GM18858 (cell line): ENCODE measurements around the gene TRIM43.
"Not testable (repeated sequence)": the region's sequence is repeated elsewhere in the genome, so short reads cannot be mapped to it uniquely, and the experiment has no call there.

Experiments
- ATAC-seq: cut with Tn5 transposase; IDR thresholded peaks from one replicate; pipeline ENCODE4 v1.9.1; 2021; ENCODE audit not compliant: unreplicated experiment

TRIM43 gene

DNA sequence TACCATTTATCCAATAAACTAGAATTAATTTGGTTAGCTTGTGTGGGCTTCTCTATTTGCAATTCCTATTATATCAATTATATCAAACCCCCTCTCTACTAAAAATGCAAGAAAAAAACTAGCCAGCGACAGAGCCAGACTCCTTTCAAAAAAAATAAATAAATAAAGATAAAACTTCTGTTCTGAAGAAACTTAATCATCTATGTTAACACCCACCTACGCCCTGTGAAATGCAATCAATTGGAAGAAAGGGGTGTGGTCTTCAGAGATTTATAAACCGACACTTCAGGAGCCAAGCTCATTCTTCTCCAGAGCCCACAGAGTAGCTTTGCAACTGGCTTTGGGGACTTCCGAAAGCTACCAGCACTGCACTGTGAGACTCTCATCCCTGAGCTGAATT is at the start of gene TRIM43:
Gene TRIM43, plus strand, starts transcription at position 301 of the 400 bp plus-strand sequence. CDS start 2,023 bp downstream, outside the sequence.
- ATAC-seq: not testable (repeated sequence)

DNA sequence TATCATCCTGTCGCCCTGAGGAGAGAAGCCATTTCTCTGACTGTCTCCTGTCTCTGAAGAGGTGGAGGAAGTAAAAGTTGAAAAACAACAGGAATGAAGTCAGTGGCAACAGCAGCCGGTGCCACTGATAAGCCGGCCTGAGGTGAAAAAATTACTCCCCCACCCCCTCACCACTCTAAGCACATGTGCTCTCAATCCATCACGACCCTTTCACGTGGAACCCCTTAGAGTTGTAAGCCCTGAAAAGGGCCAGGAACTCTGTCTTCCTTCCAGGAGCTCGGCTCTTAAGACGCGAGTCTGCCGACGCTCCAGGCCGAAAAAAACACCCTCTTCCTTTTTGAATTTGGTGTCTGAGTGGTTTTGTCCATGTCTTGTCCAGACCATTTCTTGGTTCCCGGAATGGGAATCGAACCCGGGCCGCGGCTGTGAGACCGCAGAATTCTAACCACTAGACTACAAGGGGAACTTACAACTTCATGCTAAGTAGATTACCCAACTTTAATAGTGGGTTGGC is 40.7 kb upstream of the TRIM43 start:
- ATAC-seq: no peak

DNA sequence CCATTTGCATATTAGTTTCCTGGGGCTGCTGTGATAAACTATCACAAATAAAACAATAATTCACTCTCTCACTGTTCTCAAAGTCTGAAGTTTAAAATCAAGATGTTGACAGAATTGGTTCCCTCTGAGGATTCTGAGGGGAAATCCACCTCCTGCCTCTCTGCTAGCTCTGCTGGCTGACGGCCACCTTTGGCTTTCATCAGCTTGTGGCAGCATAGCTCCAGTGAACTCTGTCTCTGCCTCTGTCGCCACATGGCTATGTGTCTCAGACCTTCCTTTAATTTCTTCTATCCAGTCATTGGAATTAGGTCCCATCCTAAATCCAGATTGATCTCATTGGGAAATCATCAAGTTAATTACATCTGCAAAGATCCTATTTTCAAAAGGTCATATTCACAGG is 38.9 kb upstream of the TRIM43 start:
- ATAC-seq: no peak

DNA sequence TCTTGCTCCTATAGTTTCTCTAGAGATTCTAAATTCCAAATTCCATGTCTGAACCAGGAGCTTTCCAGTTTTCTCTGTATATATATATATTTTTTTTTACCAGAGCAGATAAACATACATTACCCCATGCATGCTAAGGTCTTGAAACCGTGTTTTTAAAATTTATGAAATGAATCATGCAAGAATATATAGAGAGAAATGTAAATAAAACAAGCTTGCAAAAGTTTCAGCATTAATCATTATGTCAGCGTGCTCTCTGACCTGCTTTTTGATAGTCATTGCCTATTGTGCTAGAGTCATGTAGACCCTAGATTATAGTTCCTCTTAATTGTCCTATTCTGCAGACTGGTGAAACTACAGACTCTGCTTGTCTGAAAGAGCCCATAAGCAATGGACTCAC is 22.6 kb upstream of the TRIM43 start:
- ATAC-seq: no peak

DNA sequence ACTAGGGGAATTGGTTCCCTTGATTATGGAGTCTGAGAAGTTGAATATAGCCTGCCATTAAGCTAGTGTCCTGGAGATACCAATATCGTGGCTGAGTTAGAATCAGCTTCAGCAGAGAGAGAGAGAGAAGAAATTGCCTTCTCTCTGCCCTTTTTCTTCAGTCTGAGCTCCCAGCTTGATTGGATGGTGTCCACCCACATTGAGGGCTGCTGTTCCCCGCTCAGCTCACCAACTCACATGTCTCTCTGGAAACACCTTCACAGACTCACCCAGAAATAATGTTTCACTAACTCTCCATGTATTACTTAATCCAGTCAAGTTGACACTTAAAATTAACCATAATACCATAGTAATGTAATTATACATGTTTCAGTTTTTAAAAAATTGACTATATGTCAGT is 17.9 kb upstream of the TRIM43 start:
- no peak for ATAC-seq

DNA sequence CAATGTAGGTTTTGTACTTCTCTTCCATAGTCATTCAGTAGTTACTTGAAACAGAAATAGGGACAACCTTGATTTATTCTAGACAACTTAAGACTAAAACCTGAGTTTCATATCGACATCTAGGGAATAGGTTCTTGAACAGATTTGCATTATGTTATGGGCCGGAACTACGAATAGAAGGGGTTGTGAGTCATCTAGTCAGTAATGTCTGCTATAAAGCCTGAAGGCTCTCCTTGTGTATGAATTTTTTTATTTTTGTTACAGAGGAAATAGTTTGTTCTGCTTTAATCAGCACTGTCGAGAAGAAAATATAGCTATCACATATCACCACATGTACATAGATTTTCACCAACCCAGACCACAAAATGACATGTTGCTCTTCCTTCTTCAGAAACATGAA is 17.3 kb upstream of the TRIM43 start:
- ATAC-seq: no peak

DNA sequence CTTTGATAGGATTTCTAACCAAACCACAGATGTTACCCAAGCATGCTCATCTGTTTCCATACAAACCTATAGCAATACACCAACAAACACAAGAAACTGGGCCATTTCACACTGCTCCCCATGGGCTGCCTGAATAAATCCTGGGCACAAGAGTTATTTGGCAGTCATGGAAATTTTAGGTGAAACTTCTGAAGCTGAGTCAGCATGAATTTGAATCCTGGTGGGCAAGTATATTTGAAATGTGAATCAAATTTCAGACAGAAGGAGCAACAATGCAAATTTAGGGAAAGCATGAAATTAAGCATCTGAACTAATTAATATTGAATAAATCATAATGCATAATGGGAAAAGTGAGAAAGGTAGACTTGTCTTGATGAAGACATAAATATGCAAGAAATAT is 15.9 kb upstream of the TRIM43 start:
- no peak for ATAC-seq

DNA sequence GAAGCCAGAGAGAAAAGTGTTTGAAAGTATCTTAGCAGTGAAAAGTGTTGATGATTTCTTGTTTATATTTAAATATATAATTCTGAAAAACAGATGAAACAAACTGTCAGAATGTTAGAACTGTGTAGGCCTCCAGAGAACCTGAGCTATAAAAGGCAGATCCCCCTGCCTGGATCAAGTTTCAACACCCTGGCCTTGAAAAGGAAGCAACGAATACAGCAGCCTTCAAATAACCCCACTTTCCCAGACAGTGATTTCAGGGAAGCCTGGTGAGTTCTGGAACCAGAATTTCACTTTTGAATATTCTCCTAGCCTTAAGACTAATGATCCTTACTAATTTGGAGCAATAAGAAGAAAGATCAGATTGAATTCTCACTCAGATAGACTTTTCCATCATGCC is 13.3 kb upstream of the TRIM43 start:
- ATAC-seq: no peak

DNA sequence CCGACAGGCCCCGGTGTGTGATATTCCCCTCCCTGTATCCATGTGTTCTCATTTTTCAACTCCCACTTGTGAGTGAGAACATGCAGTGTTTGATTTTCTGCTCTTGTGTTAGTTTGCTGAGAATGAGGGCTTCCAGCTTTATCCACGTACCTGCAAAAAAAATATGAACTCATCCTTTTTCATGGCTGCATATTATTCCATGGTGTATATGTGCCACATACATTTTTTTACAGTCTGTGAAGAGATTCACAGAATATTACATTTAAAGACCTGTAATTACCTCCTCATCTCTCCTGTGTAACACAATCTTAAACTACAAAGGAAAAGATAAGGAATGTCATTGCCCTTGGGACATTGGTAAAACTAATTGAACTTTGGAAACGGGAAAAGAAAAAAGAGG is 8.3 kb upstream of the TRIM43 start:
- not testable (repeated sequence) for ATAC-seq

DNA sequence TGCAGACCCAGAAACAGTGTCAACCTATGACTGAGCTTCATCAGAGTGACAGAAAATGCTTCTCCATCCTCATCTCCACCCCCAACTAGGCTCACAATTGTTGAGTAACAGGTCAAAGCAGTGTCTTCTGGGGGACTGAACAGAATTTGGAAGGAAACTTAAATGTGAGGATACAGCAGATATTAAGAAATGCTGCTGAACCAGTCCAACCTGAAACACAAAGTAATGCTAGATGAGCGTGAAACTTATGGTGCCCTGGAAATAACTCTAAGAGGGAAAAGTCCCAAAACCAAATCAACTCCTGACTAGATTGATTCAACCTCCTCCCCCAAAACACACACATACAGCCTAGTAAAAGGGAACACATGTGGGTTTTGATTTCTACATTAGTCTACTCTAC is 7.5 kb upstream of the TRIM43 start:
- ATAC-seq: not testable (repeated sequence)

DNA sequence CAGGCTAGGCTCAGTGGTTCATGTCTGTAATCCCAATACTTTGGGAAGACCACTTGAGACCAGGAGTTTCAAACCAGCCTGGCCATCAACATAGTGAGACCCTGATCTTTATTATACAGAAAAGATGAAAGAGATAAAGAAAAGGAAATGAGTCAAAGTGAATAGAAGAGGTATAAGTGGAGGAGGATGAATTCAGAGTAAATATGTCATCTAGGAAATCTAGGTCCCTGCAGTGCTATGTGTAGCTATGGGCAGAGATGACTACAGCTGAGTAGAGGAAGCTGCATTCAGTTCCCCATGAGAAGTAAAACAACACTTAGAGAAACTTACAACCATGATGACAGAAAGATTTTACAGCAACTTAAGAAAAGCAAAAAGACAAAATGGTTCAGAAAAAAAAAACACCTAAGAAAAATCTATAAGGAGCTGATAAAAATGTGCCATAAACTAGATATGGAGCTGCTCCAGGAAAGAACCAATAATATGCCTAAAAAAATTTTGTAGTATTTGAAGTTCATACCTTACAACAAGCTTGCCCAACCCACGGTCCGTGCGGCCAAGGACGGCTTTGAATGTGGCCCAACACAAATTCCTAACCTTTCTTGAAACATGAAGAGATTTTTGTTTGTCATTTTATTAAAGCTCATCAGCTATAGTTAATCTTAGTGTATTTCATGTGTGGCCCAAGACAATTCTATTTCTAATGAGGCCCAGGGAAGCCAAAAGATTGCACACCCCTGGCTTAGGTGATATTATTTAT is 1.8 kb upstream of the TRIM43 start:
- not testable (repeated sequence) for ATAC-seq

DNA sequence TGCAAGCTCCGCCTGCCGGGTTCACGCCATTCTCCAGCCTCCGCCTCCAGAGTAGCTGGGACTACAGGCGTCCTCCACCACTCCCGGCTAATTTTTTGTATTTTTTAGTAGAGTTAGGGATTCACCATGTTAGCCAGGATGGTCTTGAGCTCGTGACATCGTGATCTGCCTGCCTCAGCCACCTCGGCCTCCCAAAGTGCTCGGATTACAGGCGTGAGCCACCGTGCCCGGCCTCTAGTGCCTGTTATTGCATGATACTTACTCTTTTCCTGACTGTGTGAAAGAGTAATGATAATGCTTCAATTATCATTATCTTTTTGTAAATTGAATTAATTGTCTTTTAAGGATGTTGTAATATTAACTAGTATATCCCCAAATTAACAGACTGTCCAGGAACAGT is 1.2 kb downstream of the TRIM43 start:
- ATAC-seq: not testable (repeated sequence)

DNA sequence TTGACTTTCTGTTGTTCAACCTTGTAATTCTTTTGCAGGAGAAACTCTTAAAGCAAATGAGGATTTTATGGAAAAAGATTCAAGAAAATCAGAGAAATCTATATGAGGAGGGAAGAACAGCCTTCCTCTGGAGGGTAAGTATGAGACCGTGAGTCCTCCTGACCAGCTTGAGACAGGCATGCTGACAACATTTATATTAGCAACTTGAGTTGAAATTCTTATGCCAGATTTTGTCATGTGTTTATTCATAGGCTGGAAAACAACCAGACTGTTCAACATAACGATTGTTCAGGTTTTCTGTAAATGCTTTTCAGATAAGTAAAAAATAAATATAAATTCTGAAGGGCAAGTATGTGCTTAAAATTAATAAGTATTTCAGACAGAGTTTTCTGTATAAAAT is 3.2 kb downstream of the TRIM43 start:
- ATAC-seq: not testable (repeated sequence)

DNA sequence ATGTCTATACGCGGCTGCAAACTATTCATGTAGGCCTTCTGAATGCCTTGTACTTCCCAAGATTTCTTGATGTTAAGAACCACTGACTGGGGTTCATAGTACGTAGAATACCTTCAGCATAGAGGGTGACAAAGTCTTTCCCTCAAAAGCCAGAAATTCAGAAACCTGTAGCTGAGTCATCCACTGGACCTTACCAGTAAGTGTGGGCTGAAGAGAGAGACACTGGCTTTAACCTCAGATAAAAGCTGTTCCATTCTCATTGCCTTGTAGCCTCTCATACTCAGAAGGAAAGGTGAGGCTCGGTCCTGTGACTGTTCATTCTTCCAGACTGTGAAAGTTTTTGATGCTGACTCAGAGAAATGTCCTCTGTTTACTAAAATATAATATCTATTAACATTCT is 9.5 kb downstream of the TRIM43 start:
- ATAC-seq: not testable (repeated sequence)

DNA sequence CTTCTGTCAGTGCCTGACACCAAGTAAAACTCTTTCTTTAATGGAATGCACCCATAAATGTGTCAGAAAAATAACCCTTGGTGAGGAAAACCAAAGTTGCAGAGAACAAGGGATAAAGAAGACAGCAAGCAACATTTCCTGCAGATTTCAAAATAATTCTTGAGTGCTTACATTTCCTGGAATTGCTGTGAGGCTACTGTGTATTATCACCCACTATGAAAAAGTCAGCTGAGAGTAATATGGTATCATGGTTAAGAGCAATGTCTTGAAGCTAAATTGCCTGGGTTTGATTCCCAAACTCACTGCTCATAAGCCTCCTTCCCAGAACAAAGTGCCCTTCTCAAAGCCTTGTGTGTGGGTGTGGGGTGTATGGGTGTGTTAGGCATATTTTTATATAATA is 10.3 kb downstream of the TRIM43 start:
- ATAC-seq: not testable (repeated sequence)

DNA sequence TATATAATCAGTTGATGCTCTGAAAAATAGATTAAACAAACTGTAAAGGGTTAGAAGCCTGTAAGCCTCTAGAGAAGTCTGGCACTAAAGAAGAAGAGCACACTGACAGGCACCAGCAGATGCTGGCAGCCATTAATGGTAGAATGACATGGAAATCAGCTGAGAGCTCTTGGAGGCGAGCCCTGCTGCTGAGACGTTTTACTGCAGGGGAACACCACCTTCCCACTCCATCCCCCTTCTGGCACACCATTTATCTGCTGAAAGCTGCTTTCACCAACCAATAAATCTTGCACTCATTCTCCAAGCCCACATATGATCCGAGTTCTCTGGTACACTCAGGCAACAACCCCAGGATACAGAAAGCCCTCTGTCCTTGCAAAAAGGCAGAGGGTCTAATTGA is 16.6 kb downstream of the TRIM43 start:
- not testable (repeated sequence) for ATAC-seq

DNA sequence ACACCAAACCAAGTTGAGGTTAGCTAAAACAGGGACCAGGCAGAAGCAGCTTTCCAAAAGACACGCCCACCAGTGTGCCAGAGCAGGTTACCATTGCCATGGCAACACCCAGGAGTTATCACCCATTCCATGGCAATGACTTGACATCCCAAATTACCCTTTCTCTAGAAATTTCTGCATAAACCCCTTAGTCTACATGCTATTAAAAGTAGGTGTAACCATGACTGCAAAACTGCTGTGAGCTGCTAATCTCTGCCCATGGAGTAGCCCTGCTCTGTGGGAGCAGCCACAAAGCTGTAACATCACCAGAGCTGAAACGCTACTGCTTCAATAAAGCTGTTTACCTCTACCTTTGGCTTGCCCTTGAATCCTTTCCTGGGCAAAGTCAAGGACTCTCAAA is 18.0 kb downstream of the TRIM43 start:
- ATAC-seq: not testable (repeated sequence)

DNA sequence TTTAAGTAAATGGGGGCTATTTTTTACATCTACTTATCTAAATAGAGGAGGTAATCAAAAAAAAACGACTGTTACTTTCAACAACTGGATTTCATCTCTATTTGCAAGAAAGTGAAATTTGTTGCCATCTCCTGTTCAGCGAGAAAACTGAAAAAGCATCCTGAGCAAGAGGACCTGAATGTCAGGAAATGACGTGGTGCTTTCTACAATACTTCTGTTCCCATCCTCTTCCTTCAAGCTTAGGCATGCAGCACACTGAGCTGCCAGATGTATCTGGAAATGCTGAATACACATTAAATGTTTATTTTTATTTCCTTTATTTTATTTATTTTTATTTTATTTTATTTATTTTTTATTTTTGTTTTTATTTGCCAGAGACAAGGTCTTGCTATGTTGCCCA is 21.2 kb downstream of the TRIM43 start:
- ATAC-seq: not testable (repeated sequence)

DNA sequence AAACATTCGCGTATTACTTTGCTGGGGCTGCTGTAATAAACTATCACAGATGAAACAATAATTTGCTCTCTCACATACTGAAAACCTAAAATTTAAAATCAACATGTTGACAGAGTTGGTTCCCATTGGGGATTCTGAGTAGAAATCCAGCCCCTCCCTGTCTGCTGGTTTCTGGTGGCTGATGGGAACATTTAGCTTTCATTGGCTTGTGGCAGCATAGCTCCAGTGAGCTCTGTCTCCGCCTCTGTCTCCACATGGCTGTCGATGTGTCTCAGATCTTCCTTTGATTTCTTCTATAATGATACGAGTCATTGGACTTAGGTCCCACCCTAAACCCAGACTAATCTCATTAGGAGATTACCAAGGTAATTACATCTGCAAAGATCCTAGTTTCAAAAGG is 30.9 kb downstream of the TRIM43 start:
- not testable (repeated sequence) for ATAC-seq

DNA sequence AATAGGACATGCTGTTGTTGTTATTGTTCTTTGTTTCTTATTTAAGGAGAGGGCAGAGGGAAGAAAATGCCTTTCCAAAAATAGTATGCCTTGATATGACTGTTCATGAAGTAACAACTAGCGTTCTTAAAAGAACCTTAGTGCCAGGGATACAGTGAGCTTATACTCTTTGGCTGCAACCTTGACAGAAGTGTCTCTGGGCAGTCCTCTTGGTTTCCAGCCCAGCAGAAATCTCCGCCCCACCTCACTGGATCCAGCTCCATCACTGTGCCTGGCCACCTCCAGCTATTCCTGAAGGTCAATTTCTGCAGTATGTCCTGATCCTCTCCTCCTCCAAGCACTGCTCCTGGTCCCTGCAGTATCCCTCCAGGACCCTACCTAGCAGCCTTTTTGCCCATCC is 39.2 kb downstream of the TRIM43 start:
- not testable (repeated sequence) for ATAC-seq

DNA sequence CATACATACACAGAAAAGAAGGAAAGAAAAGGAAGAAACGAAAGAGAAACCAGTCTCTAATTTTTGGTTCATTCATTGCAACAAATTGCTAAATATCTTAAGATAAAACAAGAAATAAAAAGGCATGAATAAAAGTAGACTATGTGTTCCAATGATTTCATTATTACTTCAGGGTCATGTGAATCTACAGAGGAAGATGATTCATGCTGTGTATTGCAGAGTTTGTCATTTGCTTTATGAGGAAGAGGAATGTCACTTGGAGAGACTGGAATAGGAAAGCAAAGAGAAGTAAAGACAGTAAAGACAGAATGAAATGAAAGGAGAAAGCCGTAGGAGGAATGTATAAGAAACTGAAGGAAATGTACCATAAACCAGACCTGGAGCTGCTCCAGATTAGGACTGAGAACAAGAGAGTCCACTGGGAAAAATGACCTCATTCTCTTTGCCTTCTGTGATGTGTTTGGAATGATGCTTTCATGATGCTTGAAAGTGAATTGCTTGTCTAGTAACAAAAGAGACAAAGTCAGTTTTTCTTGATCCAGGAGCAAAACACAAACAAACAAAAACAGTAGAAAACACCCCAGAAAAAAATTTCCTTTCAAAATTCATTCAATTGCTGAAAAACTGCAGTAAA is 41.9 kb downstream of the TRIM43 start:
- not testable (repeated sequence) for ATAC-seq
